Karpas-422 (cell line): ENCODE measurements around the gene CPAMD8. TPM values are rescaled to one million over a fixed set of nuclear protein-coding genes. Genes with fewer than 3 reads are reported as not detected.

ENCODE experiments used
- DNase-seq: peaks from one replicate; pipeline ENCODE4 v3.0.0-alpha.2; 2015
- H2AFZ ChIP-seq: fragments of 200-600 bp; sonication (generic); 2 replicates; pipeline ENCODE4 v1.6.1; 2014; ENCODE audit warnings: antibody characterized with exemption, low read length, mixed read lengths
- H3K27ac ChIP-seq: fragments of 200-600 bp; sonication (generic); 2 replicates; pipeline ENCODE4 v1.5.1; 2014; ENCODE audit warnings: mild to moderate bottlenecking, low read length, moderate library complexity
- H3K27me3 ChIP-seq: fragments of 200-600 bp; sonication (generic); 2 replicates; pipeline ENCODE4 v1.6.1; 2014; ENCODE audit warnings: low read length, mixed read lengths
- H3K36me3 ChIP-seq: fragments of 200-600 bp; sonication (generic); 2 replicates; pipeline ENCODE4 v1.6.1; 2014; ENCODE audit warnings: low read length, mixed read lengths; ENCODE audit not compliant: insufficient read depth
- H3K4me1 ChIP-seq: fragments of 200-600 bp; sonication (generic); 2 replicates; pipeline ENCODE4 v1.6.1; 2014; ENCODE audit warnings: mild to moderate bottlenecking, low read length, mixed read lengths
- H3K4me2 ChIP-seq: fragments of 200-600 bp; sonication (generic); 2 replicates; pipeline ENCODE4 v1.6.1; 2014; ENCODE audit warnings: low read length, low read depth, mild to moderate bottlenecking; ENCODE audit not compliant: poor library complexity, severe bottlenecking
- H3K4me3 ChIP-seq: fragments of 200-600 bp; sonication (generic); 2 replicates; pipeline ENCODE4 v1.5.1; 2014; ENCODE audit warnings: mild to moderate bottlenecking, antibody characterized with exemption, low read length, mixed read lengths
- H3K79me2 ChIP-seq: fragments of 200-600 bp; sonication (generic); 2 replicates; pipeline ENCODE4 v1.6.1; 2014; ENCODE audit warnings: mild to moderate bottlenecking, low read length, mixed read lengths
- H3K9ac ChIP-seq: fragments of 200-600 bp; sonication (generic); 2 replicates; pipeline ENCODE4 v1.6.0; 2014; ENCODE audit warnings: low read length
- H3K9me2 ChIP-seq: fragments of 200-600 bp; sonication (generic), shearing (Covaris generic); replicated peaks from 2 replicates; pipeline ENCODE4 v1.6.0; 2014; ENCODE audit warnings: mild to moderate bottlenecking, low read length, moderate library complexity; ENCODE audit not compliant: insufficient read depth
- H3K9me3 ChIP-seq: fragments of 300-700, 200-600 bp; sonication (generic); 2 replicates; pipeline ENCODE4 v1.6.1; 2014; ENCODE audit warnings: low read length, mixed read lengths
- H4K20me1 ChIP-seq: fragments of 200-600 bp; sonication (generic); 2 replicates; pipeline ENCODE4 v1.6.1; 2014; ENCODE audit warnings: mild to moderate bottlenecking, antibody characterized with exemption, low read length, low read depth; ENCODE audit not compliant: insufficient read depth
- total RNA-seq: library from RNA; depleted of rRNA; stranded (reverse); fragments of >200 nt; shearing (Covaris generic); gene quantifications from 2 replicates; pipeline ENCODE4 v1.2.3, GENCODE V29; 2014; ENCODE audit warnings: low replicate concordance

Gene CPAMD8
- total RNA-seq, 1 experiment from 2014 or later = not detected

DNA sequence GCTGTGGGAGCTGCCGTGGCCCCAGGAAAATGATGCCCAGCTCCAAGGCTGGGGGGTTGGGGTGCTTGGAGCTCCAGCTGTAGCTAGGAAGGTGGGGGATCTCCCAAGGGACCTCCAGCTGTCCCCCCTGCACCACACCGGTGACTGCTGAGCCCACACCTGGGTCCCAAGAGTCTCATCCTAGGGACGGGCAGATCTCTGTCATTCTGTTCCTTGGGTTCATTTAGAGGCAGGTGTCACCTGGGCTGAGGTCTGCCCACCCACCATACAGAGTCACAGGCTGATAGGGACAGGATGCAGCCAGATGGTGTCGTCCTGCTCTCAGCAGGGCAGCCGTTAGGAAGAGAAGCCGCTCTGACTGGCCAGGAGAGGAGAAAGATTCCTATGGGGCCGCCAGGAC is 132.5 kb downstream of the CPAMD8 start:
- Histone ChIP-seq H3K4me3 (no peak overlapping the region), H3K4me2 (no peak overlapping the region), H4K20me1 (no peaks in the 10 kb centered on the region), H3K9me3 (no peaks in the 10 kb centered on the region), H3K36me3 (no peaks in the 10 kb centered on the region), H2AFZ (no peak overlapping the region), H3K4me1 (peaks cover 7% of the 10 kb centered on the region), H3K27me3 (no peaks in the 10 kb centered on the region; the same call in 1 of the 2 replicates), H3K79me2 (no peaks in the 10 kb centered on the region), H3K9me2 (no peaks in the 10 kb centered on the region), H3K9ac (no peak overlapping the region), H3K27ac (no peak overlapping the region)
- DNase-seq = no peak

DNA sequence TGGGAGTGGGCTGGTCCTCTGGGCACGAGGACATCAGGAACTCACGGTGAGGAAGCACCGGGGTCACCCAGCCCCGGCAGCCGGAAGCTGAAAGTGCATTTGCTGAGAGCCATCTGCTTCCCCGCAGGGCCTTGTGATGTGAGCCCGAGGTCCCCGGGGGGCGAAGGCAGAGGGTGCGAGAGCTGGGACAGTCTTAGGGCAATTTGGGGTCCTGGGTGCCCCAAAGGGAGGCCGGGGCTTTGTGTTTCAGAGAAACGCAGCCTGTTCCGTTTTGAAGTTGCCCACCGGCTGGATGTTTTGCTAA is 133.0 kb downstream of the CPAMD8 start:
- no peak for DNase-seq
- Histone ChIP-seq H2AFZ (no peak overlapping the region), H3K27me3 (no peaks in the 10 kb centered on the region; the same call in 1 of the 2 replicates), H3K4me3 (no peak overlapping the region), H3K79me2 (no peaks in the 10 kb centered on the region), H3K27ac (no peak overlapping the region), H3K9me3 (no peaks in the 10 kb centered on the region), H3K9me2 (no peaks in the 10 kb centered on the region), H3K4me1 (peaks cover 7% of the 10 kb centered on the region), H4K20me1 (no peaks in the 10 kb centered on the region), H3K4me2 (no peak overlapping the region), H3K36me3 (no peaks in the 10 kb centered on the region), H3K9ac (no peak overlapping the region)

DNA sequence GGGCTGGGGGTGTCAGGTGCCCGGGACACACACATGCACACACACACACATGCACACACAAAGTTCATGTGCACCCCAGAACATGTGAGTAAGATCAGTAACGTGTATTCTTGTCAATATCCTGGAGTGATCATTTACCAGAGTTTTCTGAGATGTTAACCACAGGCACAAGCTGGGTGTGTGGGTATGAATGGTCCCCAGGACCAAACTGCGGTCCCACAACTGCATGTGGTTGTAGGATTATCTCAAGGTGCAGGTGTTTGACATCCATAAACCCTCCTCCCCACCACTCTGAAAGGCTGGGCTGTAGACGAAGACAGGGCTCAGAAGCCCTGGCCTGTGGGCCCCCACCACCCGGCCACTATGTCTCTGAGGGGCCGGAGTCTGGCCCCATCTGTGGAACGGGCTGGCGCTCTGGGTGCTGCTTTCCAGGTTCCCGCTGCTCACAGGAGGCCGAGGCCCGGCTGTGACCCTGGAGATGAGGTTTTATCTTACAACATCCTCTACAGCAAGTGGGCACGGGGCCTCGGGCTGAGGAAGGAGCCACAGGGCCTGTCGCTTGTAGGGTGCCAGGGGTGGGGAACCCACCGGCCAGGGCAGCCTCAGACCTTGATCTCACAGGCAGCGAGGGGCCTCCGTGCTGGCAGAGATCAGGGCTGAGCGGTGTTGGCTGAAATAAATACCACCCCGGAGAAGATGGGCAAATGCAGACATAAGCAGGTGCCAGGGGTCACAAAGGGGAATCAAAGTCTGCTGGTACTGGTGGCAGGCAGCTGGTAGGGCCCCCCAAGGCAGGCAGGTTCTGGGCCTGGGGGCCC is 133.5 kb downstream of the CPAMD8 start:
- Histone ChIP-seq H3K9ac (no peak overlapping the region), H3K9me3 (no peaks in the 10 kb centered on the region), H3K4me1 (peaks cover 7% of the 10 kb centered on the region), H3K4me3 (no peak overlapping the region), H2AFZ (no peak overlapping the region), H3K27me3 (no peaks in the 10 kb centered on the region; the same call in 1 of the 2 replicates), H4K20me1 (no peaks in the 10 kb centered on the region), H3K36me3 (no peaks in the 10 kb centered on the region), H3K79me2 (no peaks in the 10 kb centered on the region), H3K27ac (no peak overlapping the region), H3K4me2 (no peak overlapping the region), H3K9me2 (no peaks in the 10 kb centered on the region)
- no peak for DNase-seq

DNA sequence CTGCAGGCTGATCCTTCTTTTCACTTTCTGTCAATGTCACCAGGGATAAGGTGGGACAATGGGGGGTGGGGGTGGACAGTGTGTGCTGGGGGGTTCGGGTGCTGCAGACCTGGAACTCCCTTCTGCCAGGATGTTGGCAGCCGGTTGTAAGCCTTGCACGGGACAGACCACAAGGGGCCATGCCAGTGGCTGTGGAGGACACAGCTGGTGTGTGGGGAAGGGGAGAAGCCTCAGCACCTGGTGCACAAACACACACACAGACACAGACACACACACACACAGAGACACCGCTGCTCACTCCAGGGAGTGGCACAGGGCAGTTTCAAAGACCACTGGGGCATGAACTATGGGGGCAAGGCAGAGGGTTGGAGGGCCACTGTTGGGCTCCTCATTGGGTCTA is 134.2 kb downstream of the CPAMD8 start:
- no peak overlapping the region for H3K4me2 ChIP-seq
- H3K79me2 ChIP-seq = no peaks in the 10 kb centered on the region
- H3K27me3 ChIP-seq = no peaks in the 10 kb centered on the region; the same call in 1 of the 2 replicates
- no peak overlapping the region for H3K27ac ChIP-seq
- H3K9me3 ChIP-seq = no peaks in the 10 kb centered on the region
- no peak overlapping the region for H3K4me3 ChIP-seq
- no peaks in the 10 kb centered on the region for H4K20me1 ChIP-seq
- no peak overlapping the region for H3K9ac ChIP-seq
- DNase-seq = no peak
- H3K36me3 ChIP-seq = no peaks in the 10 kb centered on the region
- no peaks in the 10 kb centered on the region for H3K9me2 ChIP-seq
- no peak overlapping the region for H2AFZ ChIP-seq
- peaks cover 7% of the 10 kb centered on the region for H3K4me1 ChIP-seq

DNA sequence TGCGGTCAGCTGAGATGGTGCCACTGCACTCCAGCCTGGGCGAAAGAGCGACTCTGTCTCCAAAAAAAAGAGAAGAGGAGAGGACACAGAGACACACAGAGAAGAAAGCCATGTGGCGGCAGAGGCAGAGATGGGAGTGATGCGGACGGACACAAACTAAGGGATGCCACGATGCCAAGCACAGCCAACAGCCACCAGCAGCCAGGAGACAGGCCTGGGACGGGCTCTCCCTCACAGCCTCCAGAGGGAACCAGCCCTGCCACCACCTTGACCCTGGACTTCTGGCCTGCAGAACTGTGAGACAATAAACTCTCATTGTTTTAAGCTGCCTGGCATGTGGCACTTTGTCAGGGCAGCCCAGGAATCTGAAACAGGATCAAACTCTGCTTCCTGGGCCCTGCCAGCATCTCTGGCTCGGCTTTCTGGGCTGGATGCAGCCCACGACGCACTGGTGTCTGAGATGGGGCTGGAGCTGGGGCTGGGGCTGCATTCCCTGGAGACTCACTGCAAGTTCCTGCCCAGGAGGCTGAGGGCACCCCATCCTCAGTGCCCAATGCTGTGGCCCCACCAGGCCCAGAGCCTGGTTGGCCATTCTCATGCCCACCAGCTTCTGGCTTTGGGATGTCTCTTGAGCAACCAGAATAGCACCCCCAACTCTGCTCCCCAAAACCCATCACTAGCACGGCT is 134.8 kb downstream of the CPAMD8 start:
- no peak overlapping the region for H3K27ac ChIP-seq
- H3K36me3 ChIP-seq = no peaks in the 10 kb centered on the region
- H4K20me1 ChIP-seq = no peaks in the 10 kb centered on the region
- H3K9me2 ChIP-seq = no peaks in the 10 kb centered on the region
- DNase-seq = no peak
- H3K4me1 ChIP-seq = peaks cover 7% of the 10 kb centered on the region
- no peak overlapping the region for H3K4me2 ChIP-seq
- no peaks in the 10 kb centered on the region; the same call in 1 of the 2 replicates for H3K27me3 ChIP-seq
- no peaks in the 10 kb centered on the region for H3K79me2 ChIP-seq
- H3K9ac ChIP-seq = no peak overlapping the region
- no peaks in the 10 kb centered on the region for H3K9me3 ChIP-seq
- no peak overlapping the region for H2AFZ ChIP-seq
- no peak overlapping the region for H3K4me3 ChIP-seq

DNA sequence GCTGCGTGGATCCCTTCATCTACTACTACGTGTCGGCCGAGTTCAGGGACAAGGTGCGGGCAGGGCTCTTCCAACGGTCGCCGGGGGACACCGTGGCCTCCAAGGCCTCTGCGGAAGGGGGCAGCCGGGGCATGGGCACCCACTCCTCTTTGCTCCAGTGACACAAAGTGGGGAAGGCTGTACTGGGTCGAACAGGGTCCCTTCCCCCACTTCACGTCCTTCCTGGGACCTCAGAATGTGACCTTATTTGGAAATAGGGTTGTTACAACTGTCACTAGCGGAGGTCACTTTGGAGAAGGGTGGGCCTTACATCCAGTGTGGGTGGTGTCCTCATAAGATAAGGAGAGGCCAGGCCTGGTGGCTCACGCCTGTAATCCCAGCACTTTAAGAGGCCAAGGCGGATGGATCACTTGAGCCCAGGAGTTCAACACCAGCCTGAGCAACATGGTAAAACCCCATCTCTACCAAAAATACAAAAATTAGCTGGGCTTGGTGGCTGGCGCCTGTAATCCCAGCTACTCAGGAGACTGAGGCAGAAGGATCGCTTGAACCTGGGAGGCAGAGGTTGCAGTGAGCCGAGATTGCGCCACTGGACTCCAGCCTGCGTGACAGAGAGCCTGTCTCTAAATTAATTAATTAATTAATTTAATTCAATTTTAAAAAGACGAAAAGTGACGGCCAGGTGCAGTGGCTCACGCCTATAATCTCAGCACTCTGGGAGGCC is 136.0 kb downstream of the CPAMD8 start:
- Histone ChIP-seq H3K9me2 (no peaks in the 10 kb centered on the region), H3K9me3 (no peaks in the 10 kb centered on the region), H3K79me2 (no peaks in the 10 kb centered on the region), H2AFZ (no peak overlapping the region), H3K36me3 (no peaks in the 10 kb centered on the region), H3K4me1 (peaks cover 7% of the 10 kb centered on the region), H4K20me1 (no peaks in the 10 kb centered on the region), H3K4me3 (no peak overlapping the region), H3K27ac (no peak overlapping the region), H3K4me2 (no peak overlapping the region), H3K9ac (no peak overlapping the region), H3K27me3 (no peaks in the 10 kb centered on the region; the same call in 1 of the 2 replicates)
- DNase-seq = no peak

DNA sequence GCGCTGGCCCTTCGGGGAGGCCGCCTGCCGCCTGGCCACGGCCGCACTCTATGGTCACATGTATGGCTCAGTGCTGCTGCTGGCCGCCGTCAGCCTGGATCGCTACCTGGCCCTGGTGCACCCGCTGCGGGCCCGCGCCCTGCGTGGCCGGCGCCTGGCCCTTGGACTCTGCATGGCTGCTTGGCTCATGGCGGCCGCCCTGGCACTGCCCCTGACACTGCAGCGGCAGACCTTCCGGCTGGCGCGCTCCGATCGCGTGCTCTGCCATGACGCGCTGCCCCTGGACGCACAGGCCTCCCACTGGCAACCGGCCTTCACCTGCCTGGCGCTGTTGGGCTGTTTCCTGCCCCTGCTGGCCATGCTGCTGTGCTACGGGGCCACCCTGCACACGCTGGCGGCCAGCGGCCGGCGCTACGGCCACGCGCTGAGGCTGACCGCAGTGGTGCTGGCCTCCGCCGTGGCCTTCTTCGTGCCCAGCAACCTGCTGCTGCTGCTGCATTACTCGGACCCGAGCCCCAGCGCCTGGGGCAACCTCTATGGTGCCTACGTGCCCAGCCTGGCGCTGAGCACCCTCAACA is 136.6 kb downstream of the CPAMD8 start:
- Histone ChIP-seq H3K36me3 (no peaks in the 10 kb centered on the region), H3K27ac (no peak overlapping the region), H3K9ac (no peak overlapping the region), H3K27me3 (no peaks in the 10 kb centered on the region; the same call in 1 of the 2 replicates), H4K20me1 (no peaks in the 10 kb centered on the region), H3K9me2 (no peaks in the 10 kb centered on the region), H3K4me3 (no peak overlapping the region), H3K4me2 (no peak overlapping the region), H3K79me2 (no peaks in the 10 kb centered on the region), H3K9me3 (no peaks in the 10 kb centered on the region), H3K4me1 (peaks cover 7% of the 10 kb centered on the region), H2AFZ (no peak overlapping the region)
- no peak for DNase-seq
